Muscle layer of colon (tissue), 2 donors: Measurements from ENCODE around the gene RTP1.
"Not testable (repeated sequence)": the region's sequence is repeated elsewhere in the genome, so short reads cannot be mapped to it uniquely, and the experiment has no call there.

ENCODE experiments used
- H3K27ac ChIP-seq: one replicate; pipeline ENCODE4 v1.7.0; 2013; ENCODE audit warnings: low read depth, mild to moderate bottlenecking, low read length, moderate library complexity
- H3K27me3 ChIP-seq, 2 donors: one replicate each; pipeline ENCODE4 v1.7.0; 2013; ENCODE audit warnings: low read length in 2 of 2, mild to moderate bottlenecking in 2 of 2; ENCODE audit not compliant: insufficient read depth in 2 of 2, control insufficient read depth in 1 of 2
- H3K36me3 ChIP-seq: one replicate; pipeline ENCODE4 v1.7.0; 2013; ENCODE audit warnings: mild to moderate bottlenecking, low read length; ENCODE audit not compliant: insufficient read depth
- H3K4me1 ChIP-seq: one replicate; pipeline ENCODE4 v1.7.0; 2013; ENCODE audit warnings: mild to moderate bottlenecking, low read length; ENCODE audit not compliant: insufficient read depth
- H3K4me3 ChIP-seq, 2 donors: one replicate each; pipeline ENCODE4 v1.7.0; 2013; ENCODE audit warnings: low read length in 2 of 2, low read depth in 1 of 2, mild to moderate bottlenecking in 1 of 2, moderate library complexity in 1 of 2
- H3K9ac ChIP-seq: one replicate; pipeline ENCODE4 v1.7.0; 2013; ENCODE audit warnings: low read length
- H3K9me3 ChIP-seq: one replicate; pipeline ENCODE4 v1.7.0; 2013; ENCODE audit warnings: mild to moderate bottlenecking, low read length
- donor health status: abdominal sarcoma.
- donor health status: Adenocarcinoma of cecum.

Gene RTP1

GRCh38 chr3:187199463-187200050 lies 2.3 kb downstream of the RTP1 start:
- not testable (repeated sequence) for H3K27me3 ChIP-seq, H3K4me1 ChIP-seq, H3K4me3 ChIP-seq, H3K36me3 ChIP-seq, H3K27ac ChIP-seq, H3K9ac ChIP-seq, H3K9me3 ChIP-seq

DNA sequence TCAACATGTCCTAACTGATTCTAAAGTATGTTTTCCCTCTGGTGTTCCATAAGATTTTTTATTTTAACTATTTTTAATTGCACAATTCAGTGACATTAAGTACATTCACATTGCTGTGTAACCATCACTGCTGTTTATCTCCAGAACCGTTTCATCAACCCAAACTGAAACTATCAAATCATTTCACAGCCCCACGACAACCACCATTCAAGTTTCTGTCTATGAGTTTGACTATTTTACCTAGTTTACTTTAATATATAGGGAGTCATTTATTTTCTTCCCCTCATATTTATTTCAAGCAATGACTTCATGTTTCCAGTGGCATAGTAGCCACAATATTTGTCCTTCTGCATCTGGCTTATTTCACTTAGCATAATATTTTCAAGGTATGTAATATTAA lies 8.4 kb downstream of the RTP1 start:
- Histone ChIP-seq H3K4me3 (no peak overlapping the region), H3K9me3 (no peaks in the 10 kb centered on the region)

DNA sequence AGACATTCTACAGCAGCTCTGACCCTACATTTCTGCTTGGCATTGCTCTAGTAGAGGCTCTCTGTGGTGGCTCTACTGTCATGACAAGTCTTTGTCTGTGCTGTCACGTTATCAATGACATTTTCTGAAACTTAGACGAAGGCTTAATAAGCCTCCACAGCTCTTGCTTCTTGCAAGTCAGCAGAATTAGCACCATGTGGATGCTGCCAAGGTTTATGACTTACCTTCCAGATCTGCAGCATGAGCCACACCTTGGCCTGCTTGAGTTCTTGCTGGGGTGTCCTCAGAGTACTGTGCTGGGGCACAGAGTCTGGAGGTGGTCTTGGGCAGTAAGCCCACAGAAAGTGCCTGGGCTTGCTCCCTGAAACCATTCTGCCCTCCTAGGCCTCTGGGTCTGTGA lies 9.8 kb downstream of the RTP1 start:
- no peak overlapping the region for H3K9ac ChIP-seq
- H3K27ac ChIP-seq: peak overlapping the region; percentile 7
- H3K9me3 ChIP-seq: no peaks in the 10 kb centered on the region
- H3K4me3 ChIP-seq: peak overlapping the region in 1 of 2 donors; percentile 14
- H3K27me3 ChIP-seq: no peaks in the 10 kb centered on the region
- H3K4me1 ChIP-seq: peaks cover 53% of the 10 kb centered on the region
- H3K36me3 ChIP-seq: no peaks in the 10 kb centered on the region

More for the DNA sequence above, 8.4 kb downstream of the RTP1 start:
- Histone ChIP-seq H3K36me3 (no peaks in the 10 kb centered on the region), H3K9ac (no peak overlapping the region), H3K27ac (no peak overlapping the region), H3K4me1 (peaks cover 45% of the 10 kb centered on the region), H3K27me3 (no peaks in the 10 kb centered on the region)

GRCh38 chr3:187207624-187208023 lies 10.3 kb downstream of the RTP1 start:
- peaks cover 58% of the 10 kb centered on the region for H3K4me1 ChIP-seq
- H3K9ac ChIP-seq: no peak overlapping the region
- H3K4me3 ChIP-seq: no peak overlapping the region
- H3K27ac ChIP-seq: peak overlapping the region; percentile 7
- no peaks in the 10 kb centered on the region for H3K36me3 ChIP-seq
- no peaks in the 10 kb centered on the region for H3K9me3 ChIP-seq
- H3K27me3 ChIP-seq: no peaks in the 10 kb centered on the region

DNA sequence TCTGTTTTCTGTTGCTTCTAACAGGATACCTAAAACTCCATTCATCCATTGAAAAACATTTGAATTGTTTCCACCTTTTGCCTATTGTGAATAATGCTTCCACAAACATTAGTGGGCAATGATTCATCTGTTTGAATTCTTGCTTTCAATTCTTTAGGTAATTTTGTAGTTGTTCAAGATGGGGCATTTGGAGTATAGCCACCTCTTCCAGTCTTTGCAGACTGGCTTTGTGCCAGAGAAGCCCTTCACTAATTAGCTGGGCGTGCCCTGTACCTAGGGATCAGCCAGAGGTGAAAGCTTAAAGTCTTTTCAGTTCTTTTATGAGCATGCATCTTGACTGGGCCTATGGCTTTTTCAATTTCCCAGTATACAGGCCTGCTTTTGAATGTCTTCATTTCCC lies 10.9 kb downstream of the RTP1 start:
- H3K27me3 ChIP-seq: no peaks in the 10 kb centered on the region
- peak overlapping the region; percentile 57 for H3K27ac ChIP-seq
- H3K9ac ChIP-seq: no peak overlapping the region
- H3K4me3 ChIP-seq: no peak overlapping the region
- H3K4me1 ChIP-seq: peaks cover 59% of the 10 kb centered on the region
- no peaks in the 10 kb centered on the region for H3K36me3 ChIP-seq
- H3K9me3 ChIP-seq: no peaks in the 10 kb centered on the region

GRCh38 chr3:187209491-187209890 lies 12.2 kb downstream of the RTP1 start:
- H3K9ac ChIP-seq: no peak overlapping the region
- peaks cover 59% of the 10 kb centered on the region for H3K4me1 ChIP-seq
- H3K27me3 ChIP-seq: no peaks in the 10 kb centered on the region
- no peak overlapping the region for H3K27ac ChIP-seq
- H3K36me3 ChIP-seq: no peaks in the 10 kb centered on the region
- no peak overlapping the region for H3K4me3 ChIP-seq
- no peaks in the 10 kb centered on the region for H3K9me3 ChIP-seq

DNA sequence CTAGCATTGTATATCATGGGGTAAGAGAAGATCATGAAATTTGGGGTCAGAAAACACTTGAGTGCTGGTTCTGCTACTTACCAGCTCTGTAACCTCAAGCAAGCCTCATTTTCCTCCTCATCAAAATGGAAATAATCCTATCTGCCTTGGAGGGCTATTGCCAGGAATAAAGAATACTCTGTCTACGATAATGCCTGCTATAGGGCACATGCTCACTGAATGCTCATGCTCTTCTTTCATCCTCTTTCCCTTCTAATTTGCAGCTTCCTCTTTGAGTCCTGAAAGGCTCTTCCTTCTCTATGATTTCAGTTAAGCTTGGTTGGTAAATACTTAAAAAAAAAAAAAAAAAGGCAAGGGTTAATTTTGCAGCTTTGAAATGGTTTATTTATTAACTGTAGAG lies 12.8 kb downstream of the RTP1 start:
- peak overlapping the region; percentile 38 for H3K27ac ChIP-seq
- H3K27me3 ChIP-seq: no peaks in the 10 kb centered on the region
- no peak overlapping the region for H3K9ac ChIP-seq
- no peaks in the 10 kb centered on the region for H3K9me3 ChIP-seq
- H3K36me3 ChIP-seq: no peaks in the 10 kb centered on the region
- H3K4me1 ChIP-seq: peaks cover 59% of the 10 kb centered on the region
- no peak overlapping the region for H3K4me3 ChIP-seq

GRCh38 chr3:187210545-187211327 lies 13.4 kb downstream of the RTP1 start:
- H3K27ac ChIP-seq: peak overlapping the region; percentile 48
- H3K4me1 ChIP-seq: peaks cover 59% of the 10 kb centered on the region

GRCh38 chr3:187211532-187212195 lies 14.4 kb downstream of the RTP1 start:
- Histone ChIP-seq H3K9me3 (no peaks in the 10 kb centered on the region), H3K36me3 (no peaks in the 10 kb centered on the region), H3K9ac (no peak overlapping the region), H3K4me1 (peaks cover 53% of the 10 kb centered on the region), H3K4me3 (no peak overlapping the region), H3K27ac (peak overlapping the region; percentile 16), H3K27me3 (no peaks in the 10 kb centered on the region)

More at GRCh38 chr3:187210545-187211327, 13.4 kb downstream of the RTP1 start:
- Histone ChIP-seq H3K27me3 (no peaks in the 10 kb centered on the region), H3K9ac (no peak overlapping the region), H3K4me3 (no peak overlapping the region), H3K36me3 (no peaks in the 10 kb centered on the region), H3K9me3 (no peaks in the 10 kb centered on the region)

DNA sequence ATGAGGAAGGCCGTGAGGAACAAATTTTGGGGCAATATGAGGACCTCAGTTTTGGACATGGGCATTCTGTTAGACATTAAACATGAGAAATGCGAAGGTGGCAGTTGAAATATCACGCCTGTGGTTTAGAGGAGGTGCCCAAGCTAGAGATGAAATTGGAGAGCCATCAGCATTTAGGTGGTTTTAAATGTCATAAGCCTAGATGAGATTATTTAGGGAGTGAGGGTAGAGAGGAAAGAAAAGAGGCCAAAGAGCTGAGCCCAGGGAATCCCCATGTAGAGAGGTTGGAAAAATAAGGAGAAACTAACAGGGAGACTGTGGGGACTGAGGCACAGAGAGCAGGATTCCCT lies 14.9 kb downstream of the RTP1 start:
- Histone ChIP-seq H3K4me1 (peaks cover 49% of the 10 kb centered on the region), H3K27me3 (no peaks in the 10 kb centered on the region), H3K4me3 (no peak overlapping the region), H3K9me3 (no peaks in the 10 kb centered on the region), H3K9ac (no peak overlapping the region), H3K36me3 (no peaks in the 10 kb centered on the region), H3K27ac (peak overlapping the region; percentile 16)

- Histone ChIP-seq H3K27me3 (no peaks in the 10 kb centered on the region), H3K4me1 (peaks cover 44% of the 10 kb centered on the region), H3K27ac (no peak overlapping the region), H3K36me3 (no peaks in the 10 kb centered on the region), H3K4me3 (no peak overlapping the region), H3K9me3 (no peaks in the 10 kb centered on the region), H3K9ac (no peak overlapping the region)
These were observed 15.4 kb downstream of the RTP1 start for GRCh38 chr3:187212705-187213104.
